Neural progenitor cell (in vitro differentiated cells): ENCODE results near the gene SV2B.

ENCODE experiments used
- EZH2 ChIP-seq: fragments of 200-600 bp; sonication (generic); IDR thresholded peaks from 2 replicates; pipeline ENCODE4 v1.6.1; 2017; ENCODE audit warnings: antibody characterized with exemption, mild to moderate bottlenecking, moderate library complexity
- EZH2phosphoT487 ChIP-seq: fragments of 200-600 bp; sonication (generic); IDR thresholded peaks from 2 replicates; pipeline ENCODE4 v1.6.1; 2017; ENCODE audit warnings: antibody characterized with exemption
- TF ChIP-seq, protein P1 (sequence below): fragments of 200-600 bp; sonication (generic); IDR thresholded peaks from 2 replicates; pipeline ENCODE4 v1.5.1; 2017; ENCODE audit warnings: antibody characterized with exemption, mild to moderate bottlenecking

DNA sequence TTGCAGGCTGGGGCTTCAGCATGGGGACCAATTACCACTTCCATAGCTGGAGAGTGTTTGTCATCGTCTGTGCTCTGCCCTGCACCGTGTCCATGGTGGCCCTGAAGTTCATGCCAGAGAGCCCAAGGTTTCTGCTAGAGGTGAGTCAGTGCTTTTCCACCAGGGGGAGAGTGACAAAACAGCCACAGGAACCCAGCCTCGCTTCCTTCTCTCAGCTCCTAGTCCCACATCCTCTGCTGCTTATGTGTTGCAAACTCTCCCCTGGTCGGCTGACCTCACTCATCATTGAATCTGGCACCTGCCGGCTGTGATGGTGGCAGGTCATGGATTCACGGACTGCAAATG is 158.3 kb downstream of the SV2B start:
- TF ChIP-seq, protein P1, sequence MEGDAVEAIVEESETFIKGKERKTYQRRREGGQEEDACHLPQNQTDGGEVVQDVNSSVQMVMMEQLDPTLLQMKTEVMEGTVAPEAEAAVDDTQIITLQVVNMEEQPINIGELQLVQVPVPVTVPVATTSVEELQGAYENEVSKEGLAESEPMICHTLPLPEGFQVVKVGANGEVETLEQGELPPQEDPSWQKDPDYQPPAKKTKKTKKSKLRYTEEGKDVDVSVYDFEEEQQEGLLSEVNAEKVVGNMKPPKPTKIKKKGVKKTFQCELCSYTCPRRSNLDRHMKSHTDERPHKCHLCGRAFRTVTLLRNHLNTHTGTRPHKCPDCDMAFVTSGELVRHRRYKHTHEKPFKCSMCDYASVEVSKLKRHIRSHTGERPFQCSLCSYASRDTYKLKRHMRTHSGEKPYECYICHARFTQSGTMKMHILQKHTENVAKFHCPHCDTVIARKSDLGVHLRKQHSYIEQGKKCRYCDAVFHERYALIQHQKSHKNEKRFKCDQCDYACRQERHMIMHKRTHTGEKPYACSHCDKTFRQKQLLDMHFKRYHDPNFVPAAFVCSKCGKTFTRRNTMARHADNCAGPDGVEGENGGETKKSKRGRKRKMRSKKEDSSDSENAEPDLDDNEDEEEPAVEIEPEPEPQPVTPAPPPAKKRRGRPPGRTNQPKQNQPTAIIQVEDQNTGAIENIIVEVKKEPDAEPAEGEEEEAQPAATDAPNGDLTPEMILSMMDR: peak; percentile 17
- no peak for TF ChIP-seq EZH2
- TF ChIP-seq EZH2phosphoT487: no peak
